ENCODE results near the gene TBC1D14.

DNA sequence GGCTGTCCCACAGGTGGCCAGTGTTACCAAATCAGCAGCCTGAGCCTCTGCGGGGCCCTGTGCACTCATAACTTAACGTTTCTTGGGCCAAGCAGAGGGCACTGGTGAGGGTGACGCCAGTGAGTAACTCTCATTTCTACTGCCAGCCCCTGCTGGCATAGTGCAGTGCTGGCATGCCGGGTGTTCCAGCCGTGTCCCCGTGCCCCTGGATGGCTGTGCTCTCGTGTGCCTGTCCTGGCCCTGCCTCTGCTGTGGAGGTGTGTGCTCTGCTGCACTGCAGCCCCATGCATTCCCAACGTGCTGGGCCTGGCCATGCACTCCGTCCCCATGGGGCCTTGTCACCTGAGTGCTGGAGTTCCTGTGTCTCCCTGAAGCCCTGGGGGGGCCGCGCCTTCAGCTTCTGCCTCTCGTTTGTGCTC, 14.7 kb downstream of the TBC1D14 start:
- no peak for TF ChIP-seq POLR2A (IDR thresholded peaks at IDR 0.05)
- TF ChIP-seq POLR2AphosphoS5 (IDR thresholded peaks at IDR 0.05) = peak in 1 of 3 donors; percentile 45
- TF ChIP-seq, protein P1, sequence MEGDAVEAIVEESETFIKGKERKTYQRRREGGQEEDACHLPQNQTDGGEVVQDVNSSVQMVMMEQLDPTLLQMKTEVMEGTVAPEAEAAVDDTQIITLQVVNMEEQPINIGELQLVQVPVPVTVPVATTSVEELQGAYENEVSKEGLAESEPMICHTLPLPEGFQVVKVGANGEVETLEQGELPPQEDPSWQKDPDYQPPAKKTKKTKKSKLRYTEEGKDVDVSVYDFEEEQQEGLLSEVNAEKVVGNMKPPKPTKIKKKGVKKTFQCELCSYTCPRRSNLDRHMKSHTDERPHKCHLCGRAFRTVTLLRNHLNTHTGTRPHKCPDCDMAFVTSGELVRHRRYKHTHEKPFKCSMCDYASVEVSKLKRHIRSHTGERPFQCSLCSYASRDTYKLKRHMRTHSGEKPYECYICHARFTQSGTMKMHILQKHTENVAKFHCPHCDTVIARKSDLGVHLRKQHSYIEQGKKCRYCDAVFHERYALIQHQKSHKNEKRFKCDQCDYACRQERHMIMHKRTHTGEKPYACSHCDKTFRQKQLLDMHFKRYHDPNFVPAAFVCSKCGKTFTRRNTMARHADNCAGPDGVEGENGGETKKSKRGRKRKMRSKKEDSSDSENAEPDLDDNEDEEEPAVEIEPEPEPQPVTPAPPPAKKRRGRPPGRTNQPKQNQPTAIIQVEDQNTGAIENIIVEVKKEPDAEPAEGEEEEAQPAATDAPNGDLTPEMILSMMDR (IDR thresholded peaks at IDR 0.05 in 8 of 11, conservative IDR thresholded peaks at IDR 0.05 in 3 of 11) = no peak

All from spleen (tissue), 7 donors.